GM12873 (cell line): ENCODE measurements around the gene GPLD1.

Experiments
- TF ChIP-seq, protein P1 (sequence below): IDR thresholded peaks from 2 replicates; pipeline ENCODE4 v1.5.1; 2012; ENCODE audit warnings: low read depth, mild to moderate bottlenecking, moderate library complexity, low read length, control low read depth; ENCODE audit not compliant: insufficient read depth; ENCODE audit errors: missing control alignments

GPLD1 gene

DNA sequence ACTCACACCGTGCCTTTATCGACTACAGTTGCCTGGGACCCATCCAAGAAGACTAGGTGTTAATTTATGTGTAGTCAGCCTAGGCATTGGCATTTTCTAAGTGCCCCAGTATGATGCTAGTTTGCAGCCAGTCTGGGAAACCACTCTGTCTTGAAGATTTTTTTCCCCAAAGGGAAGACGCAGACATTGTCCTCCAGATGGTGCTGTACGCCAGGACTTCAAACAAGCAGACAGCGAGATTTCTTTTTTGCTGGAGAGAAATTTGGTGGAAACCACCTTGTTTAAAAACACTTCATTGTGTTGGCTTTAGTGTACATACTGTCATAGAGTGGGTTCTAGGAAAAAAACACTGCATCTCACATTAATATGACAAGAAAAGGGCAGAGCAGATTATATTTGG is 35.4 kb upstream of the GPLD1 start:
- TF ChIP-seq, protein P1, sequence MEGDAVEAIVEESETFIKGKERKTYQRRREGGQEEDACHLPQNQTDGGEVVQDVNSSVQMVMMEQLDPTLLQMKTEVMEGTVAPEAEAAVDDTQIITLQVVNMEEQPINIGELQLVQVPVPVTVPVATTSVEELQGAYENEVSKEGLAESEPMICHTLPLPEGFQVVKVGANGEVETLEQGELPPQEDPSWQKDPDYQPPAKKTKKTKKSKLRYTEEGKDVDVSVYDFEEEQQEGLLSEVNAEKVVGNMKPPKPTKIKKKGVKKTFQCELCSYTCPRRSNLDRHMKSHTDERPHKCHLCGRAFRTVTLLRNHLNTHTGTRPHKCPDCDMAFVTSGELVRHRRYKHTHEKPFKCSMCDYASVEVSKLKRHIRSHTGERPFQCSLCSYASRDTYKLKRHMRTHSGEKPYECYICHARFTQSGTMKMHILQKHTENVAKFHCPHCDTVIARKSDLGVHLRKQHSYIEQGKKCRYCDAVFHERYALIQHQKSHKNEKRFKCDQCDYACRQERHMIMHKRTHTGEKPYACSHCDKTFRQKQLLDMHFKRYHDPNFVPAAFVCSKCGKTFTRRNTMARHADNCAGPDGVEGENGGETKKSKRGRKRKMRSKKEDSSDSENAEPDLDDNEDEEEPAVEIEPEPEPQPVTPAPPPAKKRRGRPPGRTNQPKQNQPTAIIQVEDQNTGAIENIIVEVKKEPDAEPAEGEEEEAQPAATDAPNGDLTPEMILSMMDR, result peak; percentile 69

DNA sequence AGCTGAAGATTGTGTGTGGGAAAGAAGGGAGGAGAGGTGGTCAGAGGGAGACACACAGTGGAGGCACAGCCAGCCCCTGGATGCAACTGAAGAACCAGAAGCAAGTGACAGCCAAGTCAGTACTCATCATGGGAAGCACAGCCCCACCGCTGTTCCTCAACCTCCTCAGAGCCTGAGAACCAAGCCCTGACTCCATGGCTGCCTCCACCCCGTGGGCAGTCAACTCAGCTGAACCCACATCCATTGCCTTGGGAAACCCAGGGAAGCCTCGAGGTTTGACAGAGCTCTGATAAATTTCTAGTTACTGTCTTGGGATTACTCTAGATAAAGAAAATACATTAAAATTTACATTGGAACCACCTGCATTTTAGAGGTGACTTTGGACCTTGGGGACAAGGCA is 35.0 kb upstream of the GPLD1 start:
- TF ChIP-seq, protein P1, result no peak

DNA sequence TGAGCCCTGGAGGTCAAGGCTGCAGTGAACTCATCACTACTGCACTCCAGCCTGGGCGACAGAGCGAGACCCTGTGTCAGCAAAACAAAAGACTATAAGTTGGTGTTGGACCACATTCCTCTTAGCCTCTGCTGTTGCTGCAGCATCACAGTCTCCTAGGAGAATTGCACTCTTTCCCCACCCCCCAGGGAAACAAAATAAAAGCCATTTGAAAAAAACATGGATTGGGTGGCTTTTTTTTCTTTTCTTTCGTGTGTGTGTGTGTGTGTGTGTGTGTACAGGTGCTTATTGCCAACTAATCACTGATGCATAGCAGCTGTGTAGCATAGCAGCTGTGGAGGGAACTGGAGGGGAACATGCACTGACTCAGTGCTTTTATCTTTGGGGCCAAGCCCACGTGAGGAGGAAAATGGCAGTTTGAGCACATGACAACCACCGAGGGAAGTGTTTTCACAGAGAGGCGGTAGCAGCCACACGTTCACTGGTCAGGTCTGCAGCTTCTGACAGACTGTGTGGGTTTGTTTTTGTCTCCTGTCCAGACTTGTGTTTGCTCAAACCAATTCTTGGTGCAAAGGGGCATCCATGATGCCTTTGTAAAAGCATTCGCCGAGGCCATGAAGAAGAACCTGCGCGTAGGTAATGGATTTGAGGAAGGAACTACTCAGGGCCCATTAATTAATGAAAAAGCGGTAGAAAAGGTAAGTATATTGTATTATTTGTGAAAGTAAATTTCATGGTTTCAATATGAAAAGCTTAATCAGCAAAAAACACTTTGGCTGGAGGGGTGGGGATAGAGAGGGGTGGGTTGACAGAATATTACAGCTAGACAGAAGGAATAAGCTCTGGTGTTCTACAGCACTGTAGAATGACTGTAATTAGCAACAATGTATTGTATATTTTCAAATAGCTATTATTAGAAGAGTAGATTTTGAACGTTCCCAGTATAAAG is 33.1 kb upstream of the GPLD1 start:
- TF ChIP-seq, protein P1, result no peak

DNA sequence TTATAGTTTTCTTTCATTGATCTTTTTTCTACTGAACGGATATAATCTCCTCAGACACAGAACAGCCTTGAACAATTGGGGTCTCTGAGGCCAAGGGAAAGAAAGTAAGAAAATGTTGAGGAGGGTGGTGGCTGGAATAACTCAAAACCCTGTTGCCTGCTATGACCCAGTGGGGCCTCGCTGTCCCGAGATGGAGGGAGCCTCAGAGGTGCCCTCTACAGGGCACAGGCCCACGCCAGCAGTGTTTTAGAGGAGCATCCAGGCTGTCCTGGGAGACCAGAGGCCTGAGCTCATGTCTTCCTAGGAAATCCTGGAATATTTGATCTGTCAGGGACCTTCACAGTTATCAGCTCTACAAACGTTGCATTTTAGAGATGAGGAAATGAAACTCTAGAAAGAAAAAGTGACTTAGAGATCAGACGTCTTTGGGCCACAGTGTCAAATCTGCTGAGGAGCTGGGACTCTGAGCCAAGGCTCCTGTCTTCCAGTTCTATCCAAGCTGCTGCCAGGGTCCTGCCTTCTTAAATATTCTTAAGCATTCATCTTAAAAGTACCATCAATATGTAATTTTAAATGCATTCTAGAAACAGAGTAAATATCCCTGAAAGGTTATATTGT is 31.7 kb upstream of the GPLD1 start:
- TF ChIP-seq, protein P1, result peak; percentile 84

DNA sequence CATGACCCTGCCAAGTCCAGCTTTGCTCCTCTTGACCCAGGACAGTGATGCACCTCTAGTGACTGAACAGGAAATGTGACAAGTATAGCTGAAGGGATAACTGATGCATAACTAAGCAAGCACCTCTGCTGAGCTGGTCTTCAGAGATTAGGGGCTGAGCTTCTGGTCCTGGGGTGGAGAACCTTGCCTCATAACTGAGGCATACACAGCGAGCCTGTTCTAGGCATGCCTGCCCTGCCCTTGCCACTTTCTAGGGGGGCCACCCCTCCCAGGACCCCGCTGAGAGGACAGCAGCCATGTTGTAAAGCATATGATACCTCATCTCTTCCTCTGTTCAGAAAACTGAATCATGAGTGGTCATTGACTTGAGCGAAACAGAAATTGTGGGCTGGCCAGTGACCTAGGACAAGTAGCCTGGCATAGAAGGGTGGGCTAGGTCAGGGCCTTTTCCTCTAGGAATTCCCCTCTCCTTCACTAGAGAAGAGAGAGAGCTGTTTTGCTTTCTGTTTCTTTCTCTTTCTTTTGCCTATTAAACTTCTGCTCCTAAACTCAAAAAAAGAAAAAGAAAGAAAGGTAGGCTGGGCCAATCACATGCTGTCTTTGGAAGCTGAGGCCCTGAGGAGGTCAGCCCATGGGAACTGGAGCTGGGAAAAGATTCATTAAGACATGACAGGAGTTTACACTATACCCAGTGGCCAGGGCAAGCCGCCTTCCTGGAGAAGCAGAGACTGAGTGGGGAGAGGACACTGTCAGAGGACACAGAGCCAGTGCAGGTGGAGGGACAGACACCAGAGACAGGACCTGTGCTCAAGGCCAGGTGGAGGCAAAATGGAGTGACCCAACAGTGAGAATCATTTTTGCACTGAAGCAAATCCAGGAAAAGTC is 28.5 kb upstream of the GPLD1 start:
- TF ChIP-seq, protein P1, result no peak

- TF ChIP-seq, protein P1, result no peak
These were observed 24.2 kb upstream of the GPLD1 start for GRCh38 chr6:24513602-24514001.
